GM12892 (cell line): ENCODE data around the gene ATP6V0C.

ENCODE experiments used
- POLR2A ChIP-seq: IDR thresholded peaks from 2 replicates; pipeline ENCODE4 v1.6.1; 2011; ENCODE audit warnings: low read depth, low read length, control low read depth
- POLR2AphosphoS5 ChIP-seq: IDR thresholded peaks from 2 replicates; pipeline ENCODE4 v1.6.1; 2011; ENCODE audit warnings: low read depth, low read length, control low read depth
- TAF1 ChIP-seq: IDR thresholded peaks from 2 replicates; pipeline ENCODE4 v1.6.1; 2011; ENCODE audit warnings: low read depth, mild to moderate bottlenecking, control low read depth, low read length, borderline replicate concordance

GRCh38 chr16:2517954-2518605 is 4.3 kb downstream of the ATP6V0C start:
- TF ChIP-seq TAF1 (no peak), POLR2AphosphoS5 (no peak), POLR2A (no peak)
